GM18499 (cell line): Measurements from ENCODE around the gene PLAC9.
"Not testable (repeated sequence)": the region's sequence is repeated elsewhere in the genome, so short reads cannot be mapped to it uniquely, and the experiment has no call there.

Experiments
- ATAC-seq: cut with Tn5 transposase; IDR thresholded peaks from one replicate; pipeline ENCODE4 v1.9.1; 2021; ENCODE audit warnings: moderate number of reproducible peaks; ENCODE audit not compliant: insufficient read depth, unreplicated experiment

Gene PLAC9

DNA sequence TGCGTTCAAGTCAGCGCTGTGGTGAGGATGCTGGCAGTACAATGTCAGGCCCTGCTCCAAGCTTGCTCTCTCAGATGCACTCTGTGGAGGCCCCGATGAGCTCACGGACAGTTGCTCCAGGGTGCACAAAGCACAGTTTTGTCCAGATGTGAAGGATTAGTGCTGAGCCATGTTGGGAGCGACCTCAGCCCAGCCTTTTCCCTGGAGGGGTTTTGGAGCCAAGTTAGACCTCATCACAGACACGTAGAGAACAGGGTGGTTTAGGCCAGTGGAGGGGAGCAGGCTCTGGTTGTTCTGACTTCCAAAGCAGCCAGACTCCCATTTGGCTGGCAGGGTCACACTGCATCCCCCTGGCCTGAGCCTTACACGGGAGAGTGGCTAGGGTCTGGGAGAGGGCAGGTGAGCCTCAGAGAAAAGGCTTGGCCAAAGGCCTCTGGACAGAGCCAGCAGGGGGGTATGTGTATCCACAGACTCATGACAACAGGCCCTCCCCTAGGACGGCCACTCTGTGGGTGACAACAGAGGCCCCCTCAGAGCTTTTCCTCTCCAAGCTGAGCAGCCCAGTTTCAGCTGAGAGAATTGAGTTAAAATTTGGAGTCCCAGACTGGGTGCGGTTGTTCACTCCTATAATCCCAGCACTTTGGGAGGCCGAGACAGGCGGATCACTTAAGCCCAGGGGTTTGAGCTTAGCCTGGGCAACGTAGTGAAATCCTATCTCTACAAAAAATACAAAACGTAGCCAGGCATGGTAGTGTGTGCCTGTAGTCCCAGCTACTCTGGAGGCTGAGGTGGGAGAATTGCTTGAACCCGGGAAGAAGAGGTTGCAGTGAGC, 4.7 kb downstream of the PLAC9 start:
- no peak for ATAC-seq

DNA sequence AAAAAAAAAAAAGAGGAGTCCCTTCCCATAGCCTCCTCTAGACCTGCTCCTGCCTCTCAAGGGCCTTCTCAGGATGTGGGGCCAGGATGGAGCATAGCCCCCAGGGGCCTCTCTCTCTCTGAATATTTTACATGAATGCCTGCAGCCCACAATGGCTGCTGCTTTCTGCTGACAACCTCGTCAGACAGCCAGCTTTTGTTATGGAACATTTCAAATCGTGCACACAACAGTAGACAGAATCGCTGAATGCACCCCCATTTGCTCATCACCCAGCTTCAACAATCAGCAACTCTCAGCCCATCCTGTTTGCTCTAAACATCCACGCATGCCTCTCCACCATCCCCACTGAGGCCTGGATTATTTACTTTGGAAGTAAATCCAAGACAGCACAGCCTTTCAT, 5.4 kb downstream of the PLAC9 start:
- no peak for ATAC-seq

DNA sequence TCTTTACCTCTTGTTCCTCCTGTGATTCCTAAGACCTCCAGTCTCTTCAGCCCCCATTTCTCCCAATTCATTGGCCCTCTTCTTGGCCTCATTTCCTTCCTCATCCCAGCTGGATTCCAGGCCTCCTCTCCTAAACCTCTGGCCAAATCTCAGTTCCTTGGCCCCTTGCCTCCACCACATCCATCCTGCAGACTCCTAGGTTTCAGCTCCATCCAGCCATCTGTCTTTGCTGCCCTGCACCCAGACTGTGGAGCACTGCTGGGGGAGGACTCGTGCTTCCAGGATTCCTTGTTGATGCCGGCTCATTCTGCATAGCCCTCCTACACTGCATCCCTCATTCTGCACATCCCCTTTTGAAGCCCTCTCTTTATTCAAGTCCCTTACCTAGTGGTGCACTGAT, 6.7 kb downstream of the PLAC9 start:
- ATAC-seq, result no peak

DNA sequence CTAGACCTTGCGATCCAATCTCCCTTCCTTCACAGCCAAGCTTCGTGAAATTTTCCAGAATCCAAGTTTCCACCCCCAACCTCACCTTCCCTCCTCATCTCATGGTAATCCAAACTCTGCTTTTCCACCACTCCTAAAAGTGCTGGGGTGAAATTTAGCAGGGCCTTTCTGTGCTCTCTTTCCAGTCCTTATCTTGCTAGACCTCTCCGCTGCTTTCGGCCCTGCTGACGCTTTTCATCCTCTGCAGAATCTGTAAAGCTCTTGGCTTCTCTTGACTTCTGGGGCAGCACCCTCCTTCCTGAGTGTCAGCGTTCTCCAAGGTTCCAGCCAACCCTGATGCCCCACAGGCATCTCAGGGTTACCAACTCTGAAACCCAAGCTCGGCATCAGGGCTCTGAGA, 7.7 kb downstream of the PLAC9 start:
- ATAC-seq, result no peak

DNA sequence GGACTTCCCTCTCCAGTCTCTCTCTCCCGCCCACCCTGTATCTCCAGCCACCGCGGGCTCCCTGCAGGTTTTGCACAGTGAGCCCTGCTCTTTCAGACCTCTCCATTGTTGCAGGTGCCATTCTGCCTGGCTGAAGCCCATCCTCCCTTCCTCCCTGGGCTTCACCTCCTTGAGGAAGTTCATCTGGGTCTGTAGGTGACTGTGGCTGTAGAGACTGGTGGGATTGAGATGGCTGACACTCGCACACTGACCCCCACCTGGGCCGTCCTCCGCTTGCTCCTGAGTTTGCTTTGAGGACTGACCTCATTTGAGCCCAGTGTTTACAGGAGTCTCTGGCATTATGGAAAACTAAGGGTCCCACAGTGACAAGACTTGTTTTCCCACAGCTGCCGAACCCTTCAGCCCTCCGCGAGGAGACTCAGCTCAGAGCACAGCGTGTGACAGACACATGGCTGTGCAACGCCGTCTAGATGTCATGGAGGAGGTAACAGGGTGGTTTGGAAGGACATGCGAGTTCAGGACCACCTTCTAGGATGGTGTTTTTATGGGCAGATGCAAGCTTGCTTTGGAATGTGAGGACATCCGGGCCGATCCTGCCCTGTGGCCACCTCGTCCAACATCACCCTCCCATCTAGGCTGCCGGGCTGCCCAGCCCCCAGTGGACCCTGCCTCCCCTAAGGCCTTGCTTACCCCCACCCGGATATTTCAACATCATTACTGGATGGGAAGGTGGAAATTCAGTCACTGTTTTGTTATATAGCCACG, 9.3 kb downstream of the PLAC9 start:
- no peak for ATAC-seq

DNA sequence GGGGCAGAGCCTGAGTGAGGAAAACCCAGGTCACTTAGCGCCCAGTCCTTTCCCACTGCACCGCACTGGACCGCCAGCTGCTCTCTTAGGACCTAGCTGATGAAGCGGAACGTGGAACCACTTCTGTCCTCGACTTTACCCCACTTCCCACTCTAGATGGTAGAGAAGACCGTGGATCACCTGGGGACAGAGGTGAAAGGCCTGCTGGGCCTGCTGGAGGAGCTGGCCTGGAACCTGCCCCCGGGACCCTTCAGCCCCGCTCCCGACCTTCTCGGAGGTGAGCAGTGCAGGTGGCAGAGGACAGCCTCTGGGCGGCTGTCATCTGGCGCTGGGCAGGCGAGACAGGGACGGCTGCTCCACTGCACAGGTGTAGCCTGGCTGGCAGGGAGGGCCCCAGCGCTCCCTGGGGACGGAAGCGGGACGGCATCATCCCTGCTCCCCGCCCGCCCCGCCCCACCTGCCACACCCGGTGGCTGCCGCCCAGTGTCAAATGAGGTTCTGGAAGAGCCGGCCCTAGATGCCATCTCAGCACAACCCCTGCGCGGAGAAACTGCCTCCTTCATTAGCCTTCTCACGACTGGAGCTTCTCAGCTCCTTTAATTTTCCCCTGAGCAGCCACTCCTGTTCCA, 11.7 kb downstream of the PLAC9 start:
- ATAC-seq, result no peak

DNA sequence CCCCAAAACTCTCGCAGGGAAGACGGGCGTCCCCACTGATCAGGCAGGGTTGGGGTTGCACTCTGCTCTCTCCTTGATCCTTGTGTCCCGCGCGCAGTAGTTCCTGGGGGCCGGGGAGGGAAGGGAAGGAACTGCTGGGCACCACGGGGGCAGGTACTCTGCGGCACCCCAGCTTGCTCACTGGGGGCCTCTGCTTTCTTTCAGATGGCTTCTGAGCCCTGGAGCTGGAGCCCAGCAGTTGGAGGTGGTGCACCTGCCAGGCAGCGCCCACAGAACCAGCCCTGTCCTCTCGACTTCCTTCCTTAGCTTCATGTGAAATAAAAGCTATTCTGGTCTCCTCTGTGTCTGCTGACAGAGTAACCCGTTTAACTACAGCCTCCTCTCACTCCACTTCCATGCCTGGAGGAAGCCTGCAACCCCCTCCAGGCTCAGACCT, 12.2 kb downstream of the PLAC9 start:
- ATAC-seq, result no peak

DNA sequence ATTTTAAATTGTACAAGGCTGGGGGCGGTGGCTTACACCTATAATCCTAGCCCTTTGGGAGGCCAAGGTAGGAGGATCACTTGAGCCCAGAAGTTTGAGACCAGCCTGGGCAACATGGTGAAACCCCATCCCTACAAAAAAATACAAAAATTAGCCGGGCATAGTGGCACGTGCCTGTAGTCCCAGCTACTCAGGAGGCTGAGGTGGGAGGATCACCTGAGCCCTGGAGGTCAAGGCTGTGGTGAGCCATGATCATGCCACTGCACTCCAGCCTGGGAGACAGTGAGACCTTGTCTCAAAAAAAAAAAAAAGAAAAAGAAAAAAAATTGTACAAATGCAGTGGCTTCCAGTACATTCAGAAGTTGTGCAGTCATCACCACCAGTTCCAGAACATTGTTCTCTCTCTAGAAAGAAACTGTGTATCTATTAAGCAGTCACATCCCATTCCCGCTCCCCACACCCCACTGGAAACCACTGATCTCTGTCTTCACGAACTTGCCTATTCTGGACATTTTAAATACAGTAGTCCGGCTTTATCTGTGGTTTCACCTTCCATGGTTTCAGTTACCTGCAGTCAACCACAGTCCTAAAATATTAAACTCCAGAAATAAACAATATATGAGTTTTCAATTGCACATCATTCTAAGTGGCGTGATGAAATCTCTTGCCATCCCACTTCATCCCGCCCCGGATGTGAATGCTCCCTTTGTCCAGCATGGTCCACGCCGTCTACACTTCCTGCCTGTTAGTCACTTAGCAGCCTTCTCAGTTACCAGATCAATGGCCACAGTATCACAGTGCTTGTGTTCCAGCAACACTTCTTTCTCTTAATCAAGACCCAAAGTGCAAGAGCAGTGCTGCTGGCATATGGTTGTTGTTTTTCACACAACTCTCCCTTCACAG, 13.1 kb downstream of the PLAC9 start:
- ATAC-seq, result not testable (repeated sequence)

DNA sequence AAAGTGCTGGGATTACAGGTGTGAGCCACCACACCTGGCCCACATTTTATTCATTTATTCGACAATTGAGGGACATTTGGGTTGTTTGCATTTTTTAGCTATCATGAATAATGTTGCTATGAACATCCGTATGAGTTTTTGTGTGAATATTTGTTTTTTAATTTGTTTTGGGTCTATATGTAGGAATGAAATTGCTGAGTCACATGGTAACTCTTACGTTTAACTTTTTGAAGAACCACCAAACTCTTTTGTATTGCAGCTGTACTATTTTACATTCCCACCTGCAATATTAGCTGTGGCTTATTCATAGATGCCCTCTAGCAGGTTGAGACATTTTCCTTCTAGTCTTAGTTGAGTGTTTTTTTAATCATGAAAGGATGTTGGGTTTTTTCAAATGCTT, 14.4 kb downstream of the PLAC9 start:
- ATAC-seq, result no peak

DNA sequence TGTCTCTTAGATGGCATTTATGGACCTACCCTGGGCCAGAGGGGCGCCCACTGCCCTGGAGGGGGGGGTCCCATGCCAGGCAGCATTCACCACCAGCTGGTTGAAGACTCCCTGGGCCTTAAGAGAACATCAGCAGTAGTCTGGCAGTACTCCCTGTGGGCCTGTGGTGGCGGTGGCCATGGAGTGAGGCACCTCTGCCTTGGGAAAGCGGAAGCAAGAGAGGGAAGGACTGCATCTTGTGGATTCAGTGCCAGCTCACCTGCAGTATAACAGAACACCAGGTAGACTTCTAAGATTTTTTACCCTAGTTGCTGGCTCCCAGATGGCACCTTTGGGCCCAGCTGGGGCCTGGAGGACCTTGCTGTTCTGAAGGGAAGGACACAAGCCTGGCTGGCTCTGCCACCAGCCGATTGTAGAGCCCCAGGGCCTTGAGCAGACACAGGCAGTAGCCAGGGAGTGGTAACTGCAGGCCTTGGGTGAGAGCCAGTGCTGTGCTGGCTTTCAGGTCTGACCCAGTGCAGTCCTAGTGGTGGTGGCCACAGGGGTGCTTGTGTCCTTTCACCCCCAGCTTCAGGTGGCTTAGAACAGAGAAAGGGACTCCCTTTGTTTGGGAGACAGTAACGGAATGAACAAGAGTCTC, 15.8 kb downstream of the PLAC9 start:
- ATAC-seq, result no peak

DNA sequence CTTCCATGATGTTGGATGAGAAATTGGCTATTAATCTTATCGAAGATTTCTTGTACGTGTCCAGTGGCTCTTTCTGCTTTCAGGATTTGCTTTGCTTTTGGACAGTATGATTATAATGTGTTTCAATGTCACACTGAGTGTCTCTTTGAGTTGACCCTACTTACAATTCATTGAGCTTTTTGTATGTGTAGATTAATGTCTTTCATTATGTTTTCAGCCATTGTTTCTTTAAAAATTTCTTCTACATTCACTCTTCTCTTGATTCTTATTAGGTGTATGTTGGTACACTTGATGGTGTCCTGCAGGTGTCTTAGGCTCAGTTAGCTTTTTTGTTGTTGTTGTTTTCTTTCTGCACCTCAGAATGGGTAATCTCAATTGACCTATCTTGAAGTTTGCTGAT, 16.6 kb downstream of the PLAC9 start:
- ATAC-seq, result no peak

DNA sequence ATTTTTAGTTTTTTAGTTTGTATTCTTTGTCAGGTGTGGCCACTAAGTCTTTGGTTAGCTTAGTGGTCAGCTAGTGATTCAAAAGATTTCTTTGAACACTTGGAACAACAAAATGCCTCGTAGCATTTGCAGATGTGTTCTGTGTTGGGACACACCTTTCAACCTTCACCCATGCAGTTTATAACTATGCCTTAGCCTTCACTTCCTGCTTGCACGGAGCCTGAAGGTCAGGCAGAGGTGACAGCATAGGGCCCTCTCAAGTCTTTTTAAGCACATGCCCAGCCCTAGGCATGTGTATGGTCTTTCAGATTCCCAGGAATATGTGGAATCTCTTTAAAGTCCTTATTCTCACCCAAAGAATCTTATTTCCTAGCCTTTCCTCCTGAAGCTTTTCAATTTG, 17.6 kb downstream of the PLAC9 start:
- ATAC-seq, result no peak

DNA sequence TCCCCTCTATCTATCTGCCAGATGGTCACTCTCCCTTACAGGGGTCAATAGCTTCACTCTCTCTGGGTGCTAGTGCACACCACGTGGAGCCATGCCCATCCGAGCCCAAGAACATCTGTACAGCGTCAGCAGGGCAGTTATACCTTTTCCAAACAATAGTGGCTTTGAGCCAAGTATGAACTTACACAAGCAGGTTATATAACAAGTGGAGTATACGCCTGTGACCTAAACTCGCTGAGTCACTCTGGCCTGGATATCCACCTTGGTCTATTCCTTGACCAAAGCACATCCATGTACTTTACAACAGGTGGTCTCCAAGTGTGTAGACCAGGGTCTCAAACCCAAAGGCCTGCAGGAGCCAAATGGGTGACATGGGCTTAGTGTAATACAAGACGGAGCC, 20.3 kb downstream of the PLAC9 start:
- ATAC-seq, result no peak

DNA sequence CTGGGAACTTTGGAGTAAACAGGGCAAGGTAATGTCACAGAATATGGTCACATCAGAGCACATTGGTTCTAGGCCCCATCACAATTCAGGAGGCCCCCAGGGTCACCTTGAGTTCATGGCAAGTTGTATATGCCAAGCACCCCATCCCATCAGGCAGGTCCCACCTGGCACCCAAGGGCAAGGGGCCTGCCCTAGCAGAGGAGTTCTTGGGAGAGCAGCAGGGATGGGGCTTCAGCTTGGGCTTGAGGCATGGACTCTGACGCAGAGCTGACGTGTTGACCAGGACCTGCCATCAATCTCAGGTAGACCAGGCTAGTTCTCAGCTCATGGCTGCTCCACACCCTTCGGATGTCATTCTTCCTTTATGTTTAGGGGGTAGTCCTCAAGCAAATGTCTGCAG, 20.9 kb downstream of the PLAC9 start:
- no peak for ATAC-seq

DNA sequence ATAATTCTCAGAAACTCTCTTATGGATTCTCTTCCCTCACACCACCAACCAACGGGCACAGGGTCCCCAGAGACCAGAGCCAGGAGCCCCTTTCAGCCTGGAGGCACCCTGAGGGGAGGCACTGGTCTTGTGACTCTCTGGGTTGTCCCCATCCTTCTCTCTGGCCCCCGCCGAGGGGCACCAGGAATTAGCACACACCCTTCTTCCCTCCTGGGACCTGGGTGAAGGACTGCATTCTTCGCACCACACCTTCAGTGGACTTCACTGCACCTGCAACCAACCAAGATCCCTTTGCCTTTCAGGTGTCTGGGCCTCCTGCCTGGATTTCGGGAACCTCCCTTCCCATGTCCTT, 22.1 kb downstream of the PLAC9 start:
- ATAC-seq, result no peak

DNA sequence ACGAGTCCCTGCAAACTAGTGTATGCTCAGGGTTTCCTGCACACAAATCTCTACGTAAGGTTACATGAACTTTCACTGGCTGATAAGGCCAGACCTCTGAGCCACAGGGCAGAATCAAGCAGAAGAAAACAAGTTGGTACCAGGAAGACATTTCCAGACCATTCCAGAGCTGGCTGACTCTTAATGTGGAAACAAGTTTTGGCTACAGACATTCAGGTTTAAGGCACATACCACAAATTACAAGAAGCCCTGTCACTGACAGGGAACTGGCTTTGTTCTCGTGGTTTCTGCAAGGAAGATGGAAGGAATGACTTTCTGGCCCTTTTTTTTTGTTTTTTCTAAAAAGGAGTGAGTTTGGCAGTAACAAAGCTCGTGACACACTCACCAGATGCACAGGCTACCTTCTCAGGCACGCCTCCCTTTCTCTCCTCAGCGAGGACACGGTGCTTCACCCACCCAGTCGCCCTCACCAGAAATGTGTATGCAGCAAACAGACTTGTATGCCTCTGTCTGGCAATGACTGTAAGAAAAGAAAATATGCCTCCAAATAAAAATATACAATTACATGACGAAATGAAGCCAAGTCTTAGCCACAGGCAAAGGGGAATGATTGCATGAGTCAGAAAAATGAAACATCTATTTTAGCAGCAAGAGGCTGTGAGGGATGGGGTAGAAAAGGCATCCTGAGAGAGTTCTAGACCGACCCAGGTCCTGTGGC, 22.6 kb downstream of the PLAC9 start:
- ATAC-seq, result no peak

DNA sequence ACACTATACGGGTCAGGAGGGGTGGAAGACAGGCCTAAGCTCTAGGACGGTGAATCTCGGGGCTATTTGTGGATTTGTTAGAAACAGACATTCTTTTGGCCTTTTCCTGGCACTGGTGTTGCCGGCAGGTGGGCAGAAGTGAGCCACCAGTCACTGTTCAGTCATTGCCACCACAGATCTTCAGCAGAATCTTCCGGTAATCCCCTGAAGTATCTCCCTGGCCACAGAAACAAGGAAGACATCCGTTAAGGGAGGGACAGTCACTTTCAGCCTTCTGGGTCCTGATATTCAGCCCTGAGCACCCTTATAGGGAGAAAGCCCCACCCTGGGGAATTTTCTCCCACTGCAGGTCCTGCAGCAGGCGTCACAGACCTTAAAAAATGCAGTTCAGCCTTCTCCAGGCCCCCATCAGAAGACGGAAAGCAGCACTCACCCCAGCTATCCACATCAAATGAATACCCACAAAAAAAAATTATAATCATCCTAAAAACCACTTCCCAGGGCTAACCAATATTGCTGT, 23.2 kb downstream of the PLAC9 start:
- no peak for ATAC-seq

DNA sequence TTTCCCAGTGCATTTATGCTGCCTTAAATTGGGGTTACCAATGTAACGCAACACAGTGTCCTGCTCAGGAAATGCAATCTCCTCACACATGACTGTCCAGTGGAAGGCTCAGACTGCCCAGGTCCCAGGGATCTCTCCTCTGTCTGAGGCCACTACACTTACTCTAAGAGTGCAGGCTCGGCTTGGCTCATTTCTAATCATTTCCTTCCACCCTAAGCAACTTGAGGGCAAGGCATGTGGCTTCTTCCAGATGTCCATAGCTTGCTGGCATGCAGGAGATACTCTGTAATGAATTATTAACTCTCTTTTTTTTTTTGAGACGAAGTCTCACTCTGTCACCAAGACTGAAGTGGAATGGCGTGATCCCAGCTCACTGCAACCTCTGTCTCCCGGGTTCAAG, 23.7 kb downstream of the PLAC9 start:
- no peak for ATAC-seq

DNA sequence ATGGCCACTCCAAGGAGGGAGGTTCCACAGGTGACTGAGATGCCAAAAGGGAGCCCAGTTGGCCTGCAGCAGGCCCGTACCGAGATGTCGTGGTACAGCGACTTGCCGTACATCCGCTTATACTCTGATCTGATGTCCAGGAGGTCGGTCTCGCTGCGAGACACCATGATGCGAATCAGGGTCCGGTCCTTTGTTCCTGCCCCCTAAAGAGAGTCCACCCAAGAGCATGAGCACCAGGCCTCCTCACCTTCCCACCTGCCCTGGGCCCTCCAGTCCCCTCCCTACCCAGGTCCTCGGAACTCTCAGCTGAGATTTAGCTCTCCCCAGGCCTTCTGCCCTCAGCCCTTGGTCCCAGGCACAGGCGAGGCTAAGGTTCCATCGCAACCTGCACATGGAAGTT, 25.0 kb downstream of the PLAC9 start:
- ATAC-seq, result no peak
